Measurements from ENCODE around the gene PCDHB13. TPM values are rescaled to one million over a fixed set of nuclear protein-coding genes. Genes with fewer than 3 reads are reported as not detected.
A peak's percentile ranks its signal among the peaks of the same experiment; 100 is the strongest.
"Not testable (repeated sequence)": the region's sequence is repeated elsewhere in the genome, so short reads cannot be mapped to it uniquely, and the experiment has no call there.

PCDHB13 gene
- total RNA-seq, 4 donors from 2014 or later: 1.8 to 4.1 (median 2.5) TPM

- H3K4me3 ChIP-seq: no peak within 1 kb of the TSS
- WGBS, 2 donors (ENCODE audit: low coverage in 1 of 2): 30 to 35% methylated on average over 11 of the region's 11 CpGs
Observed at GRCh38 chr5:141208478-141208877, 5.2 kb upstream of the PCDHB13 start, which contains the start of gene PCDHB12. PCDHB12 (plus strand) TSS chr5:141208719; CDS start chr5:141208908, 189 bp downstream.

GRCh38 chr5:141210281-141210680 is 3.4 kb upstream of the PCDHB13 start:
- H3K27me3 ChIP-seq; intact Hi-C loops (cut with DNase I; ENCODE audit: low total_unique reads); H3K36me3 ChIP-seq; H3K4me3 ChIP-seq; DNase-seq; H3K4me1 ChIP-seq; H3K27ac ChIP-seq: not testable (repeated sequence)
- in situ Hi-C loops (cut with MboI; ENCODE audit: low pct_ligation_motif_present in 1 of 4, low pct_unique_long_range_greater_than_20kb in 1 of 4, low sequenced_read_pairs in 3 of 4): loop anchor here (25.0 kb wide), 2 partner anchors 177 to 352 kb away; partner anchors contain the start of genes PCDHGA7 (in 1 of the 4), PCDHGA8 (in 1 of the 4), PCDHGB4 (in 1 of the 4) and PCDHGB5 (in 1 of the 4)
- 87% methylated on average over 37 of the region's 39 CpGs; no CpG with 5 or more reads in 1 of the 2 donors for WGBS, 2 donors (ENCODE audit: low coverage in 1 of 2)
- peaks cover 11 to 56% of the 10 kb centered on the region in 2 donors for H3K9me3 ChIP-seq

More at GRCh38 chr5:141208478-141208877, 5.2 kb upstream of the PCDHB13 start, which contains the start of gene PCDHB12:
- peaks cover 5% of the 10 kb centered on the region for H3K27me3 ChIP-seq
- H3K9me3 ChIP-seq: peaks cover 7 to 49% of the 10 kb centered on the region in 2 donors
- no peak for TF ChIP-seq POLR2A (IDR thresholded peaks at IDR 0.05)
- TF ChIP-seq CTCF (IDR thresholded peaks at IDR 0.05): peak in 1 of 5 experiments; percentile 6
- in situ Hi-C loops (cut with MboI; ENCODE audit: low pct_ligation_motif_present in 1 of 4, low pct_unique_long_range_greater_than_20kb in 1 of 4, low sequenced_read_pairs in 3 of 4) (loop anchor here (25.0 kb wide), 2 partner anchors 179 to 354 kb away; partner anchors contain the start of genes PCDHGA7 (in 1 of the 4), PCDHGA8 (in 1 of the 4), PCDHGB4 (in 1 of the 4) and PCDHGB5 (in 1 of the 4)), intact Hi-C loops (cut with DNase I; ENCODE audit: low total_unique reads) (no loop called here)
- no peak within 1 kb of the TSS for H3K27ac ChIP-seq
- H3K4me1 ChIP-seq: no peaks in the 10 kb centered on the region
- DNase-seq: no peak
- H3K36me3 ChIP-seq: no peaks in the 10 kb centered on the region

- H3K36me3 ChIP-seq; DNase-seq; H3K27me3 ChIP-seq; H3K4me3 ChIP-seq; H3K27ac ChIP-seq; intact Hi-C loops (cut with DNase I; ENCODE audit: low total_unique reads); H3K4me1 ChIP-seq: not testable (repeated sequence)
- peaks cover 12 to 59% of the 10 kb centered on the region in 2 donors for H3K9me3 ChIP-seq
- WGBS, 2 donors (ENCODE audit: low coverage in 1 of 2): 60% methylated on average over 15 of the region's 27 CpGs; no CpG with 5 or more reads in 1 of the 2 donors
- in situ Hi-C loops (cut with MboI; ENCODE audit: low pct_ligation_motif_present in 1 of 4, low pct_unique_long_range_greater_than_20kb in 1 of 4, low sequenced_read_pairs in 3 of 4): loop anchor here (25.0 kb wide), 2 partner anchors 176 to 351 kb away; partner anchors contain the start of genes PCDHGA7 (in 1 of the 4), PCDHGA8 (in 1 of the 4), PCDHGB4 (in 1 of the 4) and PCDHGB5 (in 1 of the 4)
Observed at GRCh38 chr5:141210849-141211248, 2.9 kb upstream of the PCDHB13 start.

GRCh38 chr5:141214583-141214982 is 864 bp downstream of the PCDHB13 start:
- H3K4me1 ChIP-seq; H3K27ac ChIP-seq; DNase-seq; H3K4me3 ChIP-seq; intact Hi-C loops (cut with DNase I; ENCODE audit: low total_unique reads); H3K27me3 ChIP-seq; H3K36me3 ChIP-seq: not testable (repeated sequence)
- H3K9me3 ChIP-seq: peaks cover 20 to 64% of the 10 kb centered on the region in 2 donors
- in situ Hi-C loops (cut with MboI; ENCODE audit: low pct_ligation_motif_present in 1 of 4, low pct_unique_long_range_greater_than_20kb in 1 of 4, low sequenced_read_pairs in 3 of 4): loop anchor here (25.0 kb wide), 2 partner anchors 173 to 348 kb away; partner anchors contain the start of genes PCDHGA7 (in 1 of the 4), PCDHGA8 (in 1 of the 4), PCDHGB4 (in 1 of the 4) and PCDHGB5 (in 1 of the 4)
- WGBS, 2 donors (ENCODE audit: low coverage in 1 of 2): 86 to 100% methylated on average over 1 to 12 of the region's 12 CpGs

GRCh38 chr5:141215504-141215903 is 1.8 kb downstream of the PCDHB13 start:
- H3K27ac ChIP-seq; H3K4me1 ChIP-seq; H3K36me3 ChIP-seq; H3K27me3 ChIP-seq; DNase-seq; intact Hi-C loops (cut with DNase I; ENCODE audit: low total_unique reads); H3K4me3 ChIP-seq: not testable (repeated sequence)
- in situ Hi-C loops (cut with MboI; ENCODE audit: low pct_ligation_motif_present in 1 of 4, low pct_unique_long_range_greater_than_20kb in 1 of 4, low sequenced_read_pairs in 3 of 4): loop anchor here (25.0 kb wide), 2 partner anchors 172 to 347 kb away; partner anchors contain the start of genes PCDHGA7 (in 1 of the 4), PCDHGA8 (in 1 of the 4), PCDHGB4 (in 1 of the 4) and PCDHGB5 (in 1 of the 4)
- H3K9me3 ChIP-seq: peaks cover 28 to 64% of the 10 kb centered on the region in 2 donors
- WGBS, 2 donors (ENCODE audit: low coverage in 1 of 2): 72% methylated on average over 24 of the region's 40 CpGs; no CpG with 5 or more reads in 1 of the 2 donors

- intact Hi-C loops (cut with DNase I; ENCODE audit: low total_unique reads); H3K36me3 ChIP-seq; H3K4me3 ChIP-seq; DNase-seq; H3K27ac ChIP-seq; H3K27me3 ChIP-seq; H3K4me1 ChIP-seq: not testable (repeated sequence)
- 50 to 77% methylated on average over 1 to 24 of the region's 26 CpGs for WGBS, 2 donors (ENCODE audit: low coverage in 1 of 2)
- peaks cover 28 to 61% of the 10 kb centered on the region in 2 donors for H3K9me3 ChIP-seq
- in situ Hi-C loops (cut with MboI; ENCODE audit: low pct_ligation_motif_present in 1 of 4, low pct_unique_long_range_greater_than_20kb in 1 of 4, low sequenced_read_pairs in 3 of 4): loop anchor here (25.0 kb wide), 2 partner anchors 171 to 346 kb away; partner anchors contain the start of genes PCDHGA7 (in 1 of the 4), PCDHGA8 (in 1 of the 4), PCDHGB4 (in 1 of the 4) and PCDHGB5 (in 1 of the 4)
Observed at GRCh38 chr5:141216035-141216434, 2.3 kb downstream of the PCDHB13 start.

All from transverse colon (tissue), 4 donors.